Measurements from ENCODE around the gene KCNN3.

KCNN3 gene

DNA sequence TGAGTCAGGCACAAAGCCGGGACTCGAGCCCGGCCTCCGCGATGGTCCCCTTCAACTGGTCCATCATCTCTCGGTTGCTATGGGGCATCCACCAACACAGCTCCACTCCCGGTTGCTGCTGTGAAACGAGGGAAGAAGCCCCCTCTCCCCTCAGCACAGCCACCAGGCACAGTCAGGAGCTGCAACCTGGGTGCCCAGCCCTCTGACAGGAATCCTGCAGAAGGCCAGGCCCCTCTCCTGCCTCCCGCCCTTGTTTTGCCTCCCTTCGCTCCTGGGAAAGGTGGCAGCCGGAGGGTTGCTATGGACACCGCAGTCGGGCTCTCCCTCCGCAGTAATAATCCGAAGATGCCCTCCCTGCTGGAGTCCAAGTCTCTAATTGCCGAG lies 8.9 kb upstream of the KCNN3 start:
- DNase-seq (ENCODE audit: low spot score), result no peak

DNA sequence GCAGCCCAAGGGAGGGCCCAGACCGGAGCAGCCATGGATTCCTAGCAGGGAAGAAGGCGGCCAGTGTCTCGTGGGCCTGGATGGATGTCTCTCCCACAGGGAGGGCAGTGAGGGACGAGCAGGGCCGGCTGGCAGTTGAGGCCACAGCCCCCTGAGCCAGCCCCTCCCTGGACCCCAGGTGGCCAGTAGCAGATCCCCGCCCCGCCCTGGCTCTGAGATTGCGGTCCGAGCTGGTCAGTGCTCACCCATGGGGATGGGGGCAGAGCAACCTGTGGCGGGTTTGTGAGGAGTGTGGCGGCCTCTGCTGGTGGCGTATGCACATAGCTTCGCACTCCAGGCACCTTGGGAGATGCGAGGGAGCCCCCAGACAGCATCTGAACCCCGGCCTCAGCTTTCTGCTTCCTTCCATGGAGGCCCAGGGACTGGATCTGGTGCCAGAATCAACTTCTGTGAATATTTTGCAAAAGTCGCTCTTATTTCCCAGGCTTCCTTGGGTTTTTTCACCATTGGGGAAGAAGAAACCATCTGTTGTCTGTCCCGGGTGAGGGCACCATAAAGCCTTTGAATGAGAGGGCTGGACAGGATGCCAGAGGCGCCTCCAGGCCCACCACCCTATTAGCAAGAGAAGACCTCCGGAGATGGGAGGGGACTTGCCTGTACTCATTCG lies 8.4 kb upstream of the KCNN3 start:
- DNase-seq (ENCODE audit: low spot score), result peak; percentile 80

DNA sequence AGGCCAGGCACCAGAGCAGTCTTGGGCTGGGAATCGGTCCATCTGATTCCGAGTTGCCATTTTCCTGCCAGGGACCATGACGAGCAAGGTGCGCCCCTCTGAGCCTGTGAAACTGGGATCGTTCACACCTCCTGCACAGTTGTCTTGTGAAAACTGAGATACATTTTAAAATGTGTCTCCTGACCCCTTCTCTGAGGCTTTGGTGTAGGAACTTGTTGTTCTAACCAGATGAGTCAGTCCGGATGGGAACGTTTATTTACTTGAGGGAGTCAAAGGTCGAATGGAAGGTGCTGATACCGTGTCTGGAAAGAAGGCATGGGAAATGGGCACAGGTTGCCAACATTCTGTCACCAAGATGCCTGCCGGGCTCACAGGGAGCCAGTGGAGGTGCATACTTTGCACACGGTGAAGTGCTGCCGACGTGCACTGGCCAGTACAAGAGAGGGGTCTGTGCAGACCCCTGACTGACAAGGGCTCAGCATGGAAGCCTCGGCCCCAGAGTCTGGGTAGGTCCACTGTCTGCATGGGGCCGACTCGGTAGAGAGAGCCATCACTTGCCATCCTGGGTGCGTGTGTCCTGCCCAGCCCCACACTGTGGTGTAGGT lies 7.4 kb upstream of the KCNN3 start:
- no peak for DNase-seq (ENCODE audit: low spot score)

DNA sequence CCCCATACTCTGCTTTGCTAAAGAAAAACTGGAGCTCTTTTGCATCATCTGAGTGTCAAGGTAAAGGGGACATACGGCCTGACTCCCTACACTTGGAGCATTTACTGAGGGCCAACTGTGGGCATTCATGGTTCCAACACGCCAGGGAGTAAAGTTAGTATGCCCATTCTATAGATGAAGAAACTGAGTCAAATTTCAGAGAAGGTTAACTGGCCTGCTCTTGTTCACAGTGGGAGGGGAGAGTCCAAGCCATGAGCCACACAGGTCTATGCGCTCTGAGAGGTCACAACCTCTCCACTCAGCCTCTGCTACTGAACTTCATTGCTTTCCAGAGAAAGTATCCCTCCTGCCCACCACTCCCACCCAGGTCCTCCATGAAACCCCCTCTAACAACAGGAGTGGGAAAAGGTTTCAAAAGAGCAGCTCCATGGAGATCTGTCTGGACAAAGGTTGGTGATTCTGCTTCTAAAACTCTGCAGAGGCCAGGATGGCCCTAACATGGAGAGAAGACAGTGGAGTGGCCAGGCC lies 6.8 kb upstream of the KCNN3 start:
- DNase-seq (ENCODE audit: low spot score), result no peak

DNA sequence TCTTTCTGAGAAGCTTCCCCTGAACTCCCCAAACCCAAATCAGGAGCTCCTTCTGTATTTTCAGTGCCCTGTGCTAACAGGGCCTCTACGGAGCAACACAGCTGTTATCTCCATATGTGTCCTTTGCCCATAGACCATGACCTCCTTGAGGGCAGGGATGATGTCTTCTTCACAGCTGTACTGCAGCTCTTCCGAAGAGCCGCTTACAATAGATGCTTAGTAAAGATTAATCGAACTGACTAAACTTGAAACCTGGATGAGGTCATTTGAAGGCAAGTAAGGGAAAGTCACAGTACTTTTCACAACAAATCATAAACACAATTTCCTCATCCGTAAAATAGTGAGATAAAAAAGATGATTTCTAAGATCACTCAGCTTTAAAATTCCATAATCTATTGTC lies 4.4 kb upstream of the KCNN3 start:
- no peak for DNase-seq (ENCODE audit: low spot score)

DNA sequence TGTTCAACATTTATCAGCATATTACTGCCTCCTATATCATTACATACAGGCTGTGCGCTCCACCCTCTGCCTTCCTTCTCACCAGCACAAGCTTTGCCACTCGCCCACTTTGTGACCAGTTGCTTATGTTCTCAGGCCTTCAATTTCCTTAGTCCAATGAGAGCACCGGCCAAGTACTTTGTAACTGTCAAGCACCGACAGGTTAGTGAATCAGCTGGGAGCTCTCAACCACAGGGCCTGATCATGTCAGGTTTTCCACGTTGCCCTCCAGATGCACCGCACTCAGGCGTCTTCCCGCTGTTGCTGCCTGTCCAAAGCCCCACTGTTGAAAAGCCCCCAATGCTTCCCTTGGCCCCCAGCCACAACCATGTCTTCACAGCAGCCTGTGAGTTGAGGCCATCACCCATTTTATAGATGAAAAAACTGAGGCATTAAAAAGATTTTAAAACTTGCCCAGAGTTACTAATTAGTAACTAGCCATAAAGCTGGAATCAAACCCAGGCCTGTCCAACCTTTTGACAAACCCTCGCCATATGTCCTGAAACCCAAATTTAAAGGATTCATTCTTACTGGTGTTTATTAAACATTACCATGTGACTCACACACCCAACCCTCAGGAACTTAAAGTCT lies 3.4 kb upstream of the KCNN3 start:
- DNase-seq (ENCODE audit: low spot score), result no peak

DNA sequence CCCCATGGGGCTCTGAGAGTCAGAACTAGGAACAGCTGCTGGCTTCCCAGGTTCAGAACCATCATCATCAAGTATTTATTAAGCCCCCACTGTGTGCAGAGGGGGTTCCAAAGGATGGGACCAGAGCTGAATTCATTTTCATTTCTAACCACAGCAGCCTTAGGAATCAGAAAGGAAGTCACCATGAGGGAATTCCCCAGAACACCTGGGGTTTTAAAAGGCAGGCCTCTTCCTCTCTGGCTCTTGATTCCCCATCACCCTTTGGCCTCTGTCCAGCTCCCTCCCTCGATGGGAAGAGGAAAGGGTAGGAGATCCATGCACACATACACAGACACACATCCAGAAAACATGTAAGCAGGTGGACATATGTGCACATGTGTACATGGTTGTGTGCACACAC lies 1.3 kb upstream of the KCNN3 start:
- no peak for DNase-seq (ENCODE audit: low spot score)

DNA sequence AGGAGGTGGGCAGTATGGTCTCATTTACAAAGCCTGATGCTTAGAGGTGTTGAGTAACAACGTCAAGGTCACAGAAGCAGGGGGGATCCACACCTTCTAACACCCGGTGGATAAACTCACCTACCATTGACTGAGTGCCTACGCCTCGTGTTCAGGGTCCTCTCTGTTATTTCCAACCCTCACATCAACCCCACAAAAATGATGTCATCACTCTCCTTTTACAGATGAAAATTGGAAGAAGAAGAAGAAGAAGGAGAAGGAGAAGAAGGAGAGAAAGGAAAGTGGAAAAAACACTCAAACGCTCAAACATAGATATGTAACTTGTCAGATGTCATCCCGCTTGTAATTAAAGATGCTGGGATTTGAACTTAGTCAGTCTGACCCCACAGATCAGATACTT lies 653 bp upstream of the KCNN3 start:
- no peak for DNase-seq (ENCODE audit: low spot score)

DNA sequence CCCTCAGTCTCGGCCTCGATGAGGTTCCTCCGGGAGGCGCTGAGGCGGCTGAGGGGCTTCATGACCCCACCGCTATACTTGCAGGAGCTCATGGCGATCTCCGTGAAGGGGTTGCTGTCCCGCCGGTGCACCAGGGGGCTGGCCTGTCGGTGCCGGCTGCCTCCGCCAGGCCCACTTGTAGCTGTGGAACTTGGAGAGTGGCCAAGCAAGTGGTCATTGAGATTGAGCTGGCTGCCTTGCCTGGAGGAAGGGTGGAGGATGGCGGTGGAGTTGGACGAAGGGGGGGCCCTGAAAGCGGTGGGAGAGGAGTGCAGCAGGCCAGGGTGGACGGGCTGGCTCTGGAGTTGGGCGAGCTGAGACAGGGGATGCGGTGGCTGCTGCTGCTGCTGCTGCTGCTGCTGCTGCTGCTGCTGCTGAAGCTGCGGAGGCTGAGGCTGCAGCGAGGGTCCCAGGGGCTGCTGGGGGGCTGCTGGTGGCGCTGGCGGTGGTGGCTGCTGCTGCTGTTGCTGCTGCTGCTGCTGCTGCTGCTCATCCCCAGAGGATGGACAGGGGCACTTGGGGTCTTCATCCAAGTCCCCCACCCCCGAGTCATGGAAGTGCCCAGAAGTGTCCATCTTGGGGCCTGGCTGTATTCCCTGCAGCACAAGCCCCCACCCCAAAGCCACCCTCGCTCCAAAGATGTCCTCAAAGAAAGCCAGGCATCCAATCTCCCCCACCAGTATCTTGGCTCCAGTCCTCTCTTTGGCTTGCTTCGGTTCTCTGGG lies 548 bp downstream of the KCNN3 start:
- peak; percentile 18 for DNase-seq (ENCODE audit: low spot score)

DNA sequence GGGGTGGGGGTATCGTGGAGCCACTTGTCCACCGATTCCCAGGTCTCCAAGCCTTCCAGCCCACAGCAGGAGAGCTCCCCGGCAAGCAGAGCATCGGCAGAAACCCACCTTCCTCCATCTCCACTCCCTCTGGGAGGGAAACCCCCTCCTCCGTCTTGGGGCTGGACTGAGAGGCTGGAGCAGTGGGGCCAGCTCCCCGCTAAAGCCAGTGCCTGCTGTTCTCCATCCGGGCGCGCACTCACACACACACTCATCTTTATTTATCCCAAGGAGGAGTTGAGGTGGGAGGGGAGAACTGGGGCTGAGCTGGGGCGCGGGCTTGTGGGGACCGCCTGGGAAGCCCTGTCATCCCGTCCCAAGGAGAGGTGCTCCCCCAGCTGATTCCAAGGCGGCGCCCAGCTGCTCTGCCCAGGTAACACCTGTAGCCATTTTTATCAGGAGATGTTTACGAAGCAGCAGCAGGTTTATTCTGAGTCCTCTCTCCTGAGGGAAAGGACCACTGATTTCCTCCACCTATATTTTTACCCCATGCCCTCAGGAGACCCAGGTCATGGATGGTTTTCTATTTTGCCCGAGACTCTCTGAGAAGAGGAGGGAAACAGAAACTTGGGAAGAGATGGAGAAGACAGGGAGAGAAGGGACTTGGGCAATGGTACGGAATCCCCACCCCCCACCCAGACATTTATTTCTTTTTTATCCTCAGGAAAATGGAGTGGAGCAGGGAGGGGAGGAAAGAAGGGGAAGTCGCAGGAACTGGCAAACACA lies 2.1 kb downstream of the KCNN3 start:
- no peak for DNase-seq (ENCODE audit: low spot score)

DNA sequence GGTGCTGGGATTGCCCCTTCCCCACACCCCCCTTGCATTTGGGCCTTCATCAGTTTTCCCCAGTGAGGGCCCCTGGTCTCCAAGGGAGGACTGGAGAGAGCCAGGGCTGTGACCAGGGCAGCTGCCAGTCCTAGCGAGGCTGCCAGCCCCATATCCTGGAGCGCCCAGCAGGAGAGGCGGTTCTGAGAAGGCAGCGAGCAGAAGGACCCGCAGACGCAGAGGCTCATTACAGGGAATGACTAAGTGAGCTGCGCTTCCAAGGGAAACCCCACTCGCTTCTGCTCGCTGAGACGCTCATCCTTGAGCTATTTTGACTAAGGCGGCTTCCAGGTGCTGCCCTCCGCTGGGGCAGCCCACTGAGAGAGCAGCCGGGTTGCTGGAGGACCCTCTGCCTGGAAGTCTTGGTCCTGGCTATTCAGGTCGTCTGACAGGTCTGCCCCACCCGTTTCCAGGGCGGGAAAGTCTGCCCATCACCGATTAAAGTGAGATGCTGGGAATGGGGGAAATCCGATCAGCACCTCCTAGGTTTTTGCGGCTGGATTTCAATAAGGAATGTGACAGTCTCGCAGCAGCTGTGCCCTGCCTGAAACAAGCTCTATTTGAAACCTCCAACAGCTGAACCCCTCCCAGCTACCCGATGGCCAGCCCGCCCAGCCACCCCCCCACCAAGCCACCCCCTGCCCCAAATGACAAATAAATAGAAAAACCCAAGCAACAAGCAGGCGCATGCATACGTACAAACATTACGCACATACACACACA lies 2.8 kb downstream of the KCNN3 start:
- DNase-seq (ENCODE audit: low spot score), result peak; percentile 20

DNA sequence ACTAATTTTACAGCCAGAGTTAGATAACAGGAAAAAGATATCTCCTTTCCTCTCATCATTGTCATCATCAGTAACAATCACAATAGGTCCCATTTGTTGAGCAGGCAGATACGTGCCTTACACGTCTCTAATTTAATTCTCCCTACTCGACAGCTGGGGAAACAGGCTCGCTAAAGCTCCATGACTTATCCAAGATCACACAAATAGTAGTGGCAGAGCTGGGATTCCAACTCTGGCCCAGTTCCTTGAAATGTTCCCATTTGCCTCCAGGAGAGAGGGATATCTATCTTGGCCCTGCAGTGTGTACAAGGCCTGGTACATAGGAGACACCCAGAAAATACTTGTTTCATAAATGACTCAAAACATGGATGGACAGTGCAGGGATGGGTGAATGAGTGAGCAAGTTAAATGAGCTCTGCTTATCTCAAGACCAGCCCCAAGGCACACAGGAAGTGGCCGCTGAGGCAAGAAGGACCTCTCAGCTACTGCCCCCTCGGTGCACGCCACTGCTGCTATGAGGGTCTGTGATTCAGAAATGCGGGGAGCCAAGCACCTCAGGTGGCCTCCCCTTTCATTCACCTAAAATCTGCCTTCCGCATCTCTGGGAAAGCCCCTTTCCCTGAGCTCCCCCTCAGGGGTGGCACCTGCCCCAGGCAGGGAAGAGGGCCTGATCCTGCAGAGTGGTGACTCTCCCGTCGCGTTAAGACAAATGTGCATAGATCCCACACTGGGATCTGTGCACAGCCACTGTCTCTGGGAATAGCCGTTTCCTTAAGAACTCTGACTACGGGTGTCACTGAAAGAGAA lies 3.6 kb downstream of the KCNN3 start:
- DNase-seq (ENCODE audit: low spot score), result no peak

DNA sequence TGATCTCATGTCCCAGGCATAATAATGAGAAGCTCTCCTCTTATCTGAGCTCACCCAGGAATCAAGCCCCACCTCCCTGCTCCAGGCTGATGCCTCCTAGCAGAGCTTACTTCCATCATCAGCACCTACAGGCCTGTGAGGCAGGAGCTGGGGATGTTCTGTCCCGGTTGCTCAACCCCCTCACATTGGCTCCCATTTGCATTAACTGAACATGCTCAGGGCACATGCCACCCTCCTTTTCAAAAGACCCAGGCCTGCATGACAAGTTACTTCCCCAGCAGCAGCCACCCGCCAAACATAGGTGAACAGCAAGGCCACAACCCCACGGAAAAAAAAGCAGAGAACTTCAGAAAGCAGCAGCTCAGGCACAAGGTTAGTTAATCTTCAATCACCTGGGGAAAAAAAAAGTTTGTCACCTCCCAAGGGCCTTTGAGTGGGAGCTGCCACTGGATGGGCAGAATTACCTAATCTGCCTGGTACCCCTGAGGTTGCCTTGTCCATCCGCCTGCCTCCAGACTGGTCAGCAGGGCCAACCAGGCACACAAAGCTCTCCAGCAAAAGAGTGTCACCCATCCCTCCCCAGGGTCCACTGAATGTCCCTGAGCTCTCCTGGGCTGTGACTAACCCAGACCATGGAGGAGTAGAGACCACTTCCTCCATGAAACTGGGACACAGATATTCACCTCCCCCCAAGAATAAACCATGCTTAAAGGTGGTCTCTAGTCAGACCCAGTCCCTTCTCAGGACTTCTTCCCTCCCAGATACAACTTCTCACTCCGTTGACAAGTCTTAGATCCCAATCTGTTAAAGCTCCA lies 4.4 kb downstream of the KCNN3 start:
- no peak for DNase-seq (ENCODE audit: low spot score)

DNA sequence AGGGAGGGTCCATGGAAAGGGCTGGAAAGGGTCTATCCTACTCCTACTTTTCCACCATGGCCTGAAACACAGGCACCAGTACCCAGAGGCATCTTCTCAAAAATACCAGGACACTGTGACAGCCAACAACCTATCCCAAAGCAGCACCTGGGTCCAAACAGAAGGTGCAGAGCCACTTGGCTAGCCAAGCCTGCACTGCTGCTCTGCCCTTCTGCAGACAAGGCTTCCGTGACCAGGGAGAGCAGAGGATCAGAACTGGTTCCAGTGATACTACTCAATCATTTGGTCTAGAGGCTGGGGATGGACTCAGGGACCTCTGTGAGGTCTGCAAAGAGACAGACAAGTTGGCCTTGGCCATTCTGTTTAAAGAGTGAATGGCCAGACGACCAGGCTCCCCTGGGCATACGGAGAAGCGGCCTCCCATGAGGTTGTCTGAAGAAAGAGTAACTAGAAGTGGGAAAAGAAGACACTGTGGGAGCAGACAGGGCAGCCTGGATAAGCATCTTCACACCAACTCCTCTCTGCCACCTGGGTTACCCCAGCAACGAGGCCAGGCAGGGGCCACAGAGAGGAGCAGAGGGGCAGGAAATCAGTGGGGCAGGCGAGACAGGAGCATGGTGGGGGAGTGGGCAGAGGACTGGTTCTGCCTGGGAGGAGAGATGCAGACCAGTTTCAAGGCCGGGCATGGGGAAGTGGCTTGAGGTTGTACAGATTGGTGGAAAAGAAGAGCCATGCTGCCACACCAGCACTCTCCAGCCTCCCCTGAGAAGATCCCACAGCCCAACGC lies 5.7 kb downstream of the KCNN3 start:
- no peak for DNase-seq (ENCODE audit: low spot score)

DNA sequence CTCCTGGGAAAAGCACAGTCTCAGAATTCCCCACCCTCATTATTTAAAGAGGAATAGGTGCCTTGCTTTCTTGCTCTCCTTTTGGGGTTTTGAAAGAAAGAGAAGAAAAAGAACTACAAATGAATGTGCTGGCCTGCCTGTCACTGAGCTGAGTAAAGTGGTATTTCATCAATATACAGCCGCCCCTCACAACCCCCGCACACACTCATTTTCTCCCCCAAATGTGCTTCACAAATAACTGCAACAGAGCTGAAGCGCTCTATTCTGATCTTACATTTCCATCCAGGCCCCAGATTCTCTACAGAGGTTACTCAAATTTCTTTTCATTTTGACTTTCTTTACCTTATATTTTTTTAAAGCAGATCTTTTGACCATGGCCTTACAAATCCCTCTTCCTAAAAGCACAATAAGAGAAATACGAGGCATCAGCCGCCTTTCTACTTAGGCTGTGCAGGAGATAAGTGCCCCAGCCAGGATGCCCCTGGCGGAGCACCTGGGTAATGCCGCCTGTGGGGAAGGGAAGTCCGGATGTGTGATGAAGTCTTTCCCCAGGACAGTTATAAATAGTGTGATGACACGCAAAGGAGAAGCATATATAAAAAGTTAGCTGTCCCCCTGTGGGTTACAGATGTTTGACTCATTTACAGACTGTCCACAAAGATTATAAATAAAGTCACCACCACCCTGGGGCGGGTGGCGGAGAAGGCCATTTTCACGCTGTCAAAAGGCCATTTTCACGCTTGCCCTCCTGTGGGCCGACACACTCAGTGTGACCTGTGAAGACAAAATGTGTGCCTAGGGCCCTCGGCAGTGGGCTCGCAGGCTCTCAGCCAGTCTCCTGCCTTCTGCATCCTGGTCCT lies 6.5 kb downstream of the KCNN3 start:
- no peak for DNase-seq (ENCODE audit: low spot score)

DNA sequence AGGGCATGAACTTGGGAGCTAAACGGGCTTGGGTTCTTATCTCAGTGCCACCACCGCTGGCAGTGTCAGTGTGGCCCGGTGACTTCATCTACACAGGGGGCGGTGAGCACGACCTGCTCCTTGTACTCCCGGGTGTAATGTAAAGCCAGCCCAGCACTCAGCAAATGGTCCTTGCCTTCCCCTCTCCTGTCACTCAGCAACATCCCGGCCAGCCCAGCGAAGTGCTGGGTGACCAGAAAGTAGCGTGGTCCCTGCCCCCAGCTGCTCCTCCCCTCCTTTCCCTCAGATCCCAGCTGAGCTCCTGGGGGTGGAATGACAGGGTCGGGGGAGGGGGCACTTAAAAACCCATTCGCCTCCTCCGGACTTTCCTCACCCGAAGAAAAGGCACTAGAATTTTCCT lies 7.2 kb downstream of the KCNN3 start:
- no peak for DNase-seq (ENCODE audit: low spot score)

DNA sequence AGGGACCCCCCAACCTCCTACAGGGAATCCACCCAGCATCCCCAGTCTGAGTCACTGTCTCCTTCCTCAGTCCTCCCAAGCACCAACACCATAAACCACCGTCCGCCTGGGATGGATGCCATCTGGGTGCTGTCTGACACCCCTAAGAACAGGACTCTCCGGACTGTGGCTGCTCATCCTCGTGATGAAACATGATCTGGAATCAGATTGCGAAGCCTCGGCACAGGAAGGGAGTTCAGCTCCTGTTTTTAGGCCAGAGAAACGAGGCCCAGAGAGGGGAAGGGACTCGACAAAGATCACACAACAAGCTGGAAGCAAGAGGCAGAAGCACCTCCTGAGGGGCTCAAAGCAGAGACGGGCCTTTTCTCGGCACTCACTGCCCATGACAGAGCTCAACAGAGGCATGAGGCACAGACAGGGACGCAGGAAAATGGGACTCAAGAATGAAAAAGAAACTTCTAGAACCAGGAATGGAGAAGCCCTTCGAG lies 8.4 kb downstream of the KCNN3 start:
- DNase-seq (ENCODE audit: low spot score), result no peak
